ENCODE measurements around the gene TTC17.

The TTC17 gene

DNA sequence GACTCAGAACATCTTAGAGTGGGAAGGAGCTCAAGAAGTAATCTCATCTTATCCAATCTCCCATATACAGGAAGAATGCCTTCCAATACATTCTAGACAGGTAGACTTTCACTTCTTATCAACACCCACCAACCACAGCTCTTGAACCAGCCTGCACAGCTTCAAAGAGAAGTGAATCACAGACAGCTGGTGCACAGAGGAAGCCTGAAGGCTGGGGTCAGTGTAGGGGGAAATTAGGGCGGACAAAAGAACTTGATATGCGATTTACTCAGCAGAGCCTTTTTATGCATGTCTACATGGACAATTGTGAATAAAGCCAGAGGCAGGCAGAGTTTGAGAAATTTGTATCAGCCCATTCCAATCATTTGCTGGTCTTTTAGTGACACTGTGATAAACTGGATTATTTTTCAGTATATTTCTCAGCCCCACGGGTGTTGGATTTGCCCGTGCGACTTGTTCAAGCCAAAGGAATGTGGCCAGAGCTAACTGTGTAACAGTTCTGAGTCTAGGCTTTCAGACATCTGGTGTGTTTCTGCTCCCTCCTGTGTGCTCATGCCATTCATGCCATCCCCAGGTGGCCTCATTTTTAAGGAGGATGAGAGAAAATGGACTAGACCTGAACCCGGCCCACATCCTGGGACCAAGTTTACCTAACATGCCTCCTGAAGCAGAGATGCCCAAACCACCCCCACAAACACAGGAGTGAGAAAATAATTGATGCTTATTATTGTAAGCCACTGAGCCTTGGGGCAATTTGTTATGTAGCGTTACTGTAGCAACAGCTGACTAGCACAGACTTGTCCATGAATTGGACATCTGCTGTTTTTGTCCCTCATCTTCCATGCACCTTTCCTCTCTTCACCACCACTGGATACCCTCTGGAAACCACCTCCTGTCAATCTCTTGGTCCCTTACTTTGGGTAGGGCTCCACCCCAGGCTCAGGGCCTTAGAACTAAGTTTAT lies 184.3 kb downstream of the TTC17 start:
- Mint-ChIP-seq H3K4me3 (no peak overlapping the region), H3K36me3 (no peaks in the 10 kb centered on the region), H3K9me3 (peaks cover 2% of the 10 kb centered on the region), H3K27ac (no peak overlapping the region), H3K27me3 (peaks cover 10% of the 10 kb centered on the region), H3K4me1 (no peaks in the 10 kb centered on the region)
- ATAC-seq (ENCODE audit: low read depth) (no peak), DNase-seq (ENCODE audit: low spot score in 2 of 2) (no peak)
